Natural killer cell (primary cell): ENCODE results near the gene TEX22. TPM values are rescaled to one million over a fixed set of nuclear protein-coding genes. Genes with fewer than 3 reads are reported as not detected.

Experiments used
- ATAC-seq, 3 donors: fragments of 150-1000 bp in 2 of 3; fragments of 200-7000 bp in 1 of 3; cut with Tn5 transposase; 1 replicate in 1 of 3; 2 replicates in 2 of 3; pipeline ENCODE4 v1.10.0; 2021; ENCODE audit warnings: mild to moderate bottlenecking in 2 of 3, moderate library complexity in 2 of 3
- DNase-seq, 2 donors: peaks; one replicate each; pipeline versions ENCODE4 v3.0.0 to v3.0.0-alpha.2; 2013 to 2021; ENCODE audit warnings: mixed read lengths in 1 of 2
- H3K27ac ChIP-seq: one replicate; pipeline ENCODE4 v1.5.1; 2013; ENCODE audit warnings: mild to moderate bottlenecking, low read length
- H3K27me3 ChIP-seq: one replicate; pipeline ENCODE4 v1.6.1; 2013; ENCODE audit warnings: low read length; ENCODE audit not compliant: control insufficient read depth, insufficient read depth
- H3K36me3 ChIP-seq: one replicate; pipeline ENCODE4 v1.6.1; 2013; ENCODE audit warnings: low read length; ENCODE audit not compliant: control insufficient read depth, insufficient read depth
- H3K4me1 ChIP-seq: one replicate; pipeline ENCODE4 v1.6.1; 2013; ENCODE audit warnings: low read length; ENCODE audit not compliant: control insufficient read depth, insufficient read depth
- H3K4me3 ChIP-seq: one replicate; pipeline ENCODE4 v1.5.1; 2013; ENCODE audit warnings: low read length
- H3K9me3 ChIP-seq: one replicate; pipeline ENCODE4 v1.6.1; 2013; ENCODE audit warnings: low read length; ENCODE audit not compliant: control insufficient read depth, insufficient read depth
- H3K27ac Mint-ChIP-seq, 2 donors: one replicate each; pipeline ENCODE4 v1.8.0; 2022; ENCODE audit warnings: mild to moderate bottlenecking in 2 of 2, mixed read lengths in 2 of 2, moderate library complexity in 1 of 2
- H3K27me3 Mint-ChIP-seq, 2 donors: one replicate each; pipeline ENCODE4 v1.8.0; 2022; ENCODE audit warnings: low read depth in 2 of 2, mixed read lengths in 2 of 2
- H3K36me3 Mint-ChIP-seq: one replicate; pipeline ENCODE4 v1.8.0; 2022; ENCODE audit warnings: mixed read lengths
- H3K4me1 Mint-ChIP-seq, 2 donors: one replicate each; pipeline ENCODE4 v1.8.0; 2022; ENCODE audit warnings: mixed read lengths in 2 of 2
- H3K4me3 Mint-ChIP-seq: one replicate; pipeline ENCODE4 v1.8.0; 2022; ENCODE audit warnings: mild to moderate bottlenecking, moderate library complexity, mixed read lengths
- H3K9me3 Mint-ChIP-seq, 2 donors: one replicate each; pipeline ENCODE4 v1.8.0; 2022; ENCODE audit warnings: mixed read lengths in 2 of 2
- WGBS: methylation state at CpG from one replicate; pipeline ENCODE4 v1.1.7; 2013; ENCODE audit warnings: missing lambda C conversion rate; ENCODE audit not compliant: insufficient coverage; 5-methylcytosine and 5-hydroxymethylcytosine counted together
- intact Hi-C: fragments of 100-400 bp; cut with micrococcal nuclease; formaldehyde crosslinking; loops from one replicate; pipeline ENCODE4 v1.14.2; 2022
- total RNA-seq, 4 donors: library from RNA; stranded (reverse); fragments of 120-200 nt in 1 of 4; gene quantifications; one replicate each; pipeline versions ENCODE4 v1.2.3 to v1.2.4, GENCODE V29; 2013 to 2022
- TF ChIP-seq, protein P1 (sequence below): fragments of 200-600 bp; IDR thresholded peaks from one replicate; pipeline ENCODE4 v1.8.0; 2022; ENCODE audit warnings: antibody characterized with exemption

TEX22 gene
- total RNA-seq, 3 donors from 2014 or later (not counting 1 experiment from before 2014, with no cell fraction given) = 0.23 to 1.9 (median 1.8) TPM

DNA sequence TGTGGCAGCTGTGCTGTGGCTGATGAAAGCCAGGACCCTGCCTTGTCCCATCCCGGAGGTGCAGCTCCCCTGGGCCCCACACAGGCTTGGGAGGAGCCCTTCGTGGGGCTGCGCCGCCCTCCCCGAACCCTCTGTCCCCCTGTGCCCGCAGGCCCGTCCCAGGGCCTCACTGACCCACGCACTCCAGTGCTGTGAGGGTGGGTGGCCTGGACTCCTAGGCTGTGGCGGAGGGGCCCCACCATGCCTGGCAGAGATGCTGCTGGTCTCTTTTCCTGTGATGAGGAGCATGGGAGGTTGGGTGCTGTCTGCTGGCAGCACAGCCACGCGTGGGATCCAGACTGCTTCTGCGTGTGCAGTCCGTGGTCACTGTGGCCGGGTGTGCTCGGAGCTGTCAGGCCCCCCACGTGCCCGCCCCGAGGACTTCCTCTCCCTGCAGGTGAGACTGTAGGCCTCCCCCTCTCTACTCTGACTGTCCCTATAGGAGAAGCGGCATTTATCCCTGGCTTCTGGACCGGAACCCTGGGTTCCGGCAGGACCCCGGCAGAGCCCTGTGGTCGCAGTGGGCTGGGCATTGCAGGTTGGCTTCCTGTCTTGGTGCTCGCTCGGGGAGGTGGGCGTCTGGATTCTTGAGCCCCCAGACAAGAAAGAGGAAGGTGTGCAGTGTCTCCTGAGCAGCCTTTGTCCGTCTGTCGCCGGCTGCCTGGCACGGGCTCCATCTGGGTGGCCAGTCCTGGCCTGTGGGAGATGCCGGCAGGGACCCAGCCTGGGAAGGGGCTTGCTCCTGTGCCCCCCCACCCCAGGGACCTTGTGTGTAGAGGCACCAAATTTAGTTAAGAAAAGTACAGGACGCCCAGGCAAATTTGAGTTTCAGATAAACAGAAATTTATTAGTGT is 23.6 kb downstream of the TEX22 start:
- peak overlapping the region; percentile 87 for H3K4me3 Mint-ChIP-seq
- Histone ChIP-seq H3K36me3 (no peaks in the 10 kb centered on the region), H3K27me3 (no peaks in the 10 kb centered on the region), H3K9me3 (no peaks in the 10 kb centered on the region), H3K27ac (no peak overlapping the region), H3K4me3 (no peak overlapping the region), H3K4me1 (peaks cover 41% of the 10 kb centered on the region)
- intact Hi-C loops = no loop called here
- peak overlapping the region; percentile 68 to 86 for H3K27ac Mint-ChIP-seq
- DNase-seq = no peak
- TF ChIP-seq, protein P1, sequence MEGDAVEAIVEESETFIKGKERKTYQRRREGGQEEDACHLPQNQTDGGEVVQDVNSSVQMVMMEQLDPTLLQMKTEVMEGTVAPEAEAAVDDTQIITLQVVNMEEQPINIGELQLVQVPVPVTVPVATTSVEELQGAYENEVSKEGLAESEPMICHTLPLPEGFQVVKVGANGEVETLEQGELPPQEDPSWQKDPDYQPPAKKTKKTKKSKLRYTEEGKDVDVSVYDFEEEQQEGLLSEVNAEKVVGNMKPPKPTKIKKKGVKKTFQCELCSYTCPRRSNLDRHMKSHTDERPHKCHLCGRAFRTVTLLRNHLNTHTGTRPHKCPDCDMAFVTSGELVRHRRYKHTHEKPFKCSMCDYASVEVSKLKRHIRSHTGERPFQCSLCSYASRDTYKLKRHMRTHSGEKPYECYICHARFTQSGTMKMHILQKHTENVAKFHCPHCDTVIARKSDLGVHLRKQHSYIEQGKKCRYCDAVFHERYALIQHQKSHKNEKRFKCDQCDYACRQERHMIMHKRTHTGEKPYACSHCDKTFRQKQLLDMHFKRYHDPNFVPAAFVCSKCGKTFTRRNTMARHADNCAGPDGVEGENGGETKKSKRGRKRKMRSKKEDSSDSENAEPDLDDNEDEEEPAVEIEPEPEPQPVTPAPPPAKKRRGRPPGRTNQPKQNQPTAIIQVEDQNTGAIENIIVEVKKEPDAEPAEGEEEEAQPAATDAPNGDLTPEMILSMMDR = no peak
- no peaks in the 10 kb centered on the region for H3K9me3 Mint-ChIP-seq
- WGBS = 35% methylated on average over 32 of the region's 32 CpGs
- peak in 2 of 3 donors; percentile 10 to 31 for ATAC-seq
- H3K36me3 Mint-ChIP-seq = no peaks in the 10 kb centered on the region
- H3K4me1 Mint-ChIP-seq = peaks cover 34 to 44% of the 10 kb centered on the region in 2 donors
- no peaks in the 10 kb centered on the region for H3K27me3 Mint-ChIP-seq

GRCh38 chr14:105422695-105423487 is 24.6 kb downstream of the TEX22 start:
- intact Hi-C loops = no loop called here
- peaks cover 41% of the 10 kb centered on the region for H3K4me1 ChIP-seq
- H3K27me3 Mint-ChIP-seq = no peaks in the 10 kb centered on the region
- H3K27ac Mint-ChIP-seq = peak overlapping the region; percentile 68 to 86
- ATAC-seq = no peak
- H3K4me3 Mint-ChIP-seq = peak overlapping the region; percentile 28
- H3K27me3 ChIP-seq = no peaks in the 10 kb centered on the region
- H3K9me3 Mint-ChIP-seq = no peaks in the 10 kb centered on the region
- WGBS = 89% methylated on average over 21 of the region's 21 CpGs
- H3K4me1 Mint-ChIP-seq = peaks cover 40 to 50% of the 10 kb centered on the region in 2 donors
- TF ChIP-seq, protein P1 = no peak
- no peak overlapping the region for H3K4me3 ChIP-seq
- no peaks in the 10 kb centered on the region for H3K36me3 ChIP-seq
- H3K27ac ChIP-seq = no peak overlapping the region
- H3K9me3 ChIP-seq = no peaks in the 10 kb centered on the region
- no peak for DNase-seq
- H3K36me3 Mint-ChIP-seq = no peaks in the 10 kb centered on the region

DNA sequence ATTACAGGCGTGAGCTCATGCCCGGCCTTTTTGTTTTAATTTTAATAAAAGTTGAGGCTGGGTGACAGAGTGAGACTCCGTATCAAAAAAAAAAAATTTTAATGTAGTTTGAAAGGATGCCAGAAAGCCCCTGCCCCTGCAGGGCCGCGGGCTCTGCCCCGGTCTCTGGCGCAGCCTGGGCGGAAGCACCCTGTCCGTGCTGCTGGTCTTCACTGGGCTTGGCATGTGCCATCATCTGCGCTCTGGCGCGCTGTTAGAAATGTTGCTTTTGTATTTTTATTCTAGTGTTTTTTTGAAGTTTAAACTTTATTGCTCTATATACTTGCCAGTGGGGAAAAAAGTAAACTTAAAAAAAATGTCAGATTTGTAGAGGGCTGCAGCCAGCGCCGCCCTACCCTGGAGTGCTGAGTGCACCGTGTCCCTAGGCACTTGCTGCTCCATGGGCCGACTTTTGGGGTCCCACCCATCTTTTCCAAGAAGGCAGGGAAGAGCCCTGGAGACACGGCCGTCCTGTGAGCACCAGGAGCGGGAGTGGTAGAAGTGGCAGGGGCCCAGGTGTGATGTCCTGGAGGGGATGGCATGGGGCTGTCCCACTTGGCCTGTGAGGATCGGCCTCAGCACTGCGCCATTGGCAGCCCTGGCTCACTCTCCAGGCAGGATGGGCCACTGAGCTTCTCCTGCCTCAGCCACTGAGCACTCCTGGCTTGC is 25.3 kb downstream of the TEX22 start:
- Histone ChIP-seq H3K27me3 (no peaks in the 10 kb centered on the region), H3K9me3 (no peaks in the 10 kb centered on the region), H3K36me3 (no peaks in the 10 kb centered on the region), H3K27ac (no peak overlapping the region), H3K4me3 (no peak overlapping the region), H3K4me1 (peaks cover 37% of the 10 kb centered on the region)
- Mint-ChIP-seq H3K9me3 (no peaks in the 10 kb centered on the region), H3K27me3 (no peaks in the 10 kb centered on the region), H3K27ac (no peak overlapping the region), H3K4me3 (peak overlapping the region; percentile 52), H3K36me3 (no peaks in the 10 kb centered on the region), H3K4me1 (peaks cover 47 to 50% of the 10 kb centered on the region in 2 donors)
- DNase-seq = no peak
- TF ChIP-seq, protein P1 = no peak
- WGBS = 97% methylated on average over 21 of the region's 21 CpGs
- no peak for ATAC-seq
- intact Hi-C loops = no loop called here
